ENCODE data around the gene OSGEP.
"Not testable (repeated sequence)": the region's sequence is repeated elsewhere in the genome, so short reads cannot be mapped to it uniquely, and the experiment has no call there.

Gene OSGEP

DNA sequence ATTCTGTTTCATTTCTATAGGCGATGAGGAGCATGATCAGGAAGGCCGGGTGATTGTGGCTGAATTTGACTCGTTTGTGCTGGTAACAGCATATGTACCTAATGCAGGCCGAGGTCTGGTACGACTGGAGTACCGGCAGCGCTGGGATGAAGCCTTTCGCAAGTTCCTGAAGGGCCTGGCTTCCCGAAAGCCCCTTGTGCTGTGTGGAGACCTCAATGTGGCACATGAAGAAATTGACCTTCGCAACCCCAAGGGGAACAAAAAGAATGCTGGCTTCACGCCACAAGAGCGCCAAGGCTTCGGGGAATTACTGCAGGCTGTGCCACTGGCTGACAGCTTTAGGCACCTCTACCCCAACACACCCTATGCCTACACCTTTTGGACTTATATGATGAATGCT is 2.4 kb upstream of the OSGEP start:
- H3K27ac ChIP-seq (ENCODE audit: low read length, poor library complexity, severe bottlenecking), result no peak overlapping the region
- H3K9ac ChIP-seq (ENCODE audit: low read length), result peak overlapping the region; percentile 94
- H2AK5ac ChIP-seq (ENCODE audit: low read length, severe bottlenecking), result no peak overlapping the region
- H3K36me3 ChIP-seq (ENCODE audit: control insufficient read depth in 1 of 2, insufficient read depth in 2 of 2, low read depth in 1 of 2, low read length in 2 of 2), result peaks cover 28 to 48% of the 10 kb centered on the region in 2 experiments
- peaks cover 12% of the 10 kb centered on the region for H3K79me1 ChIP-seq (replicated peaks; ENCODE audit: low read length, poor library complexity, severe bottlenecking)
- H2AFZ ChIP-seq (ENCODE audit: low read depth, low read length), result no peak overlapping the region
- no peak overlapping the region for H3K4ac ChIP-seq (ENCODE audit: low read depth in 1 of 2, low read length in 2 of 2)
- H3K23ac ChIP-seq (ENCODE audit: low read length in 2 of 2), result no peak overlapping the region
- no peaks in the 10 kb centered on the region for H3K27me3 ChIP-seq (ENCODE audit: control insufficient read depth in 1 of 2, insufficient read depth in 1 of 2, low read length in 2 of 2)
- WGBS, result 95% methylated on average over 13 of the region's 13 CpGs
- H4K91ac ChIP-seq (ENCODE audit: low read length), result no peak overlapping the region
- H2BK12ac ChIP-seq (ENCODE audit: low read length in 2 of 2), result no peak overlapping the region
- no peak for DNase-seq
- no peak overlapping the region for H2BK15ac ChIP-seq (ENCODE audit: low read depth, poor library complexity, severe bottlenecking)
- no peak overlapping the region for H3K18ac ChIP-seq (ENCODE audit: low read depth in 1 of 2, low read length in 2 of 2)
- no peak overlapping the region for H4K8ac ChIP-seq (ENCODE audit: low read length)
- H3K9me3 ChIP-seq (ENCODE audit: control insufficient read depth, low read length), result no peaks in the 10 kb centered on the region
- no peak overlapping the region for H3K4me2 ChIP-seq (ENCODE audit: low read length, poor library complexity, severe bottlenecking)
- H3K14ac ChIP-seq (ENCODE audit: low read length in 2 of 2), result no peak overlapping the region
- peak overlapping the region in 1 of 2 experiments; percentile 95 for H3K4me3 ChIP-seq (ENCODE audit: insufficient read depth in 1 of 2, low read depth in 1 of 2, low read length in 2 of 2)
- no peak overlapping the region for H2BK120ac ChIP-seq (ENCODE audit: low read depth, low read length)
- H2BK5ac ChIP-seq (ENCODE audit: low read depth, low read length, poor library complexity, severe bottlenecking), result no peak overlapping the region
- peaks cover 11% of the 10 kb centered on the region for H3K4me1 ChIP-seq (ENCODE audit: control insufficient read depth, insufficient read depth, low read depth, low read length)

DNA sequence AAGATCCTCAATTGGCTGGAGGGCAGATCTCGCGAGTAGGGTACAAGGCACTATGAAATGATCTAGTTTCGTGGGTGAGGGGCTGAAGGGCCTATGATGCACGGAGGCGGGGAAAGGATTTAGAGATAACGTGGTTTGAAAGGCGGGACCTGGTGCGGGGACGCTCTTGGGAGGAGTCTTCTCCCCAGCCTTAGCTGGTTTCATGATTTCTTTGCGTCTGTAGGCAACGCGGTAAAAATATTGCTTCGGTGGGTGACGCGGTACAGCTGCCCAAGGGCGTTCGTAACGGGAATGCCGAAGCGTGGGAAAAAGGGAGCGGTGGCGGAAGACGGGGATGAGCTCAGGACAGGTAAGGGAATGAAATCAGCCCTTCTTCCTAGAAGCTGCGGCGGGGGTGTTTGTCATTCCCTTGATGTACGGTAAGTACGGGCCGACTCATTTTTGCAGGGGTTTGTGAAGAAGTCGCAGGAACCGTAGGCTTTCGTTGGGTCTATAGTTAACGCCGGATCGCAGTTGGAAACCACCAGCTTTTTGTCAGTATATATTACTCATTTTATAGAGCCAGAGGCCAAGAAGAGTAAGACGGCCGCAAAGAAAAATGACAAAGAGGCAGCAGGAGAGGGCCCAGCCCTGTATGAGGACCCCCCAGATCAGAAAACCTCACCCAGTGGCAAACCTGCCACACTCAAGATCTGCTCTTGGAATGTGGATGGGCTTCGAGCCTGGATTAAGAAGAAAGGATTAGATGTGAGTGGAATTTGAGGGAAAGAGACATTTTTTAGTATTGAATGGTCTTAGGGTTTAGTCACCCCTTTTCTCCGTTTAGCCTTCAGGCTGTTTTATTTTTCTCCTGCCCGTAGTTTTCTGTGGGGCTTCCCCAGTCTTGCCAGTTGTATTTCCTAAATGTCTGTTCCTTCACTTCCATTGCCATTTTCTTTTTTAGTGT is 1.0 kb upstream of the OSGEP start:
- Histone ChIP-seq H4K91ac (ENCODE audit: low read length) (peak overlapping the region; percentile 56), H3K4me2 (ENCODE audit: low read length, poor library complexity, severe bottlenecking) (peak overlapping the region; percentile 79), H2BK120ac (ENCODE audit: low read depth, low read length) (no peak overlapping the region), H2BK12ac (ENCODE audit: low read length in 2 of 2) (no peak overlapping the region), H3K4me1 (ENCODE audit: control insufficient read depth, insufficient read depth, low read depth, low read length) (peaks cover 9% of the 10 kb centered on the region), H2BK5ac (ENCODE audit: low read depth, low read length, poor library complexity, severe bottlenecking) (peak overlapping the region; percentile 92), H3K27me3 (ENCODE audit: control insufficient read depth in 1 of 2, insufficient read depth in 1 of 2, low read length in 2 of 2) (no peaks in the 10 kb centered on the region), H2BK15ac (ENCODE audit: low read depth, poor library complexity, severe bottlenecking) (no peak overlapping the region), H3K4ac (ENCODE audit: low read depth in 1 of 2, low read length in 2 of 2) (peak overlapping the region; percentile 59 to 69), H3K9me3 (ENCODE audit: control insufficient read depth, low read length) (no peaks in the 10 kb centered on the region), H3K9ac (ENCODE audit: low read length) (peak overlapping the region; percentile 94), H3K14ac (ENCODE audit: low read length in 2 of 2) (no peak overlapping the region), H3K4me3 (ENCODE audit: insufficient read depth in 1 of 2, low read depth in 1 of 2, low read length in 2 of 2) (peak overlapping the region; percentile 65 to 95), H2AFZ (ENCODE audit: low read depth, low read length) (peak overlapping the region; percentile 93), H3K79me1 (replicated peaks; ENCODE audit: low read length, poor library complexity, severe bottlenecking) (peaks cover 17% of the 10 kb centered on the region), H3K27ac (ENCODE audit: low read length, poor library complexity, severe bottlenecking) (peak overlapping the region; percentile 100), H4K8ac (ENCODE audit: low read length) (peak overlapping the region; percentile 97), H3K36me3 (ENCODE audit: control insufficient read depth in 1 of 2, insufficient read depth in 2 of 2, low read depth in 1 of 2, low read length in 2 of 2) (peaks cover 31 to 59% of the 10 kb centered on the region in 2 experiments), H2AK5ac (ENCODE audit: low read length, severe bottlenecking) (peak overlapping the region; percentile 63), H3K18ac (ENCODE audit: low read depth in 1 of 2, low read length in 2 of 2) (peak overlapping the region; percentile 91 to 97), H3K23ac (ENCODE audit: low read length in 2 of 2) (no peak overlapping the region)
- WGBS, result 2% methylated on average over 33 of the region's 39 CpGs
- DNase-seq, result peak; percentile 97

DNA sequence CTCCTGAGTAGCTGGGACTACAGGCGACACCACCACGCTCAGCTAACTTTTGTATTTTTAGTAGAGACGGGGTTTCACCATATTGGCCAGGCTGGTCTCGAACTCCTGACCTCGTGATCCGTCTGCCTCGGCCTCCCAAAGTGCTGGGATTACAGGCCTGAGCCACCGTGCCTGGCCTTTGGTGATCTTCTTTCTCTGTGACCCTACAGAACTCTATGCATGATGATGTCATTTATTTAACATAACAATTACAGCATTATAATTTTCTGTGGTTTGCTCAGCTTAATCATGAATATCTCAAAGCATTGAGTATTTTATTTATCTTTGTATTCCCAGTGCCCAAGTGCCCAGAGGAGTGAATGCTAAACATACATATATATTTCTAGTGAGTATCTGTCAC is 1.8 kb downstream of the OSGEP start:
- H3K27me3 ChIP-seq (ENCODE audit: control insufficient read depth in 1 of 2, insufficient read depth in 1 of 2, low read length in 2 of 2); H2AFZ ChIP-seq (ENCODE audit: low read depth, low read length); H4K91ac ChIP-seq (ENCODE audit: low read length); H3K14ac ChIP-seq (ENCODE audit: low read length in 2 of 2); H3K9ac ChIP-seq (ENCODE audit: low read length); H3K4me1 ChIP-seq (ENCODE audit: control insufficient read depth, insufficient read depth, low read depth, low read length); H2BK120ac ChIP-seq (ENCODE audit: low read depth, low read length); DNase-seq; H3K23ac ChIP-seq (ENCODE audit: low read length in 2 of 2); H2BK15ac ChIP-seq (ENCODE audit: low read depth, poor library complexity, severe bottlenecking); H3K9me3 ChIP-seq (ENCODE audit: control insufficient read depth, low read length); H2BK12ac ChIP-seq (ENCODE audit: low read length in 2 of 2); H2AK5ac ChIP-seq (ENCODE audit: low read length, severe bottlenecking); H3K27ac ChIP-seq (ENCODE audit: low read length, poor library complexity, severe bottlenecking); H3K18ac ChIP-seq (ENCODE audit: low read depth in 1 of 2, low read length in 2 of 2); H3K4me2 ChIP-seq (ENCODE audit: low read length, poor library complexity, severe bottlenecking); H2BK5ac ChIP-seq (ENCODE audit: low read depth, low read length, poor library complexity, severe bottlenecking); H4K8ac ChIP-seq (ENCODE audit: low read length); H3K4ac ChIP-seq (ENCODE audit: low read depth in 1 of 2, low read length in 2 of 2); H3K4me3 ChIP-seq (ENCODE audit: insufficient read depth in 1 of 2, low read depth in 1 of 2, low read length in 2 of 2): not testable (repeated sequence)
- WGBS, result 98% methylated on average over 8 of the region's 8 CpGs
- Histone ChIP-seq H3K36me3 (ENCODE audit: control insufficient read depth in 1 of 2, insufficient read depth in 2 of 2, low read depth in 1 of 2, low read length in 2 of 2) (peaks cover 33 to 63% of the 10 kb centered on the region in 2 experiments), H3K79me1 (replicated peaks; ENCODE audit: low read length, poor library complexity, severe bottlenecking) (peaks cover 13% of the 10 kb centered on the region)

DNA sequence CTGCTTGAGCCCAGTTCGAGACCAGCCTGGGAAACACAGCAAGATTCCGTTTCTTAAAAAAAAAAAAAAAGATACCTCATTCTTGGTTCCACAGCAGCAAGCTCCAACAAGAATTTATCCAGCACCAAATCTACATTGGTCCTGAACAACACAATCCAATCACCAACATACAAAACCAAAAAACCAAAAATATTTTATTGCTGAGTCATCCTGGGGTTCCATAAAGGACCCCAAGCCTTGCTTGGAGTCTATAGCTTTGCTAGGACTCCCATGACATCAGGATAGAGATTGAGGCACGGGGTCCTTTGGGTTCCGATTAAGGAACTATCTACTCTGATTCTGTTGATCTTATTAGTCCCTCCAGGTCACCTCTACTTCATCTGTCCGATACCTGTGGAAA is 7.7 kb downstream of the OSGEP start:
- no peaks in the 10 kb centered on the region for H3K4me1 ChIP-seq (ENCODE audit: control insufficient read depth, insufficient read depth, low read depth, low read length)
- no peak overlapping the region for H2AK5ac ChIP-seq (ENCODE audit: low read length, severe bottlenecking)
- H3K4me3 ChIP-seq (ENCODE audit: insufficient read depth in 1 of 2, low read depth in 1 of 2, low read length in 2 of 2), result no peak overlapping the region
- H4K91ac ChIP-seq (ENCODE audit: low read length), result no peak overlapping the region
- H2BK5ac ChIP-seq (ENCODE audit: low read depth, low read length, poor library complexity, severe bottlenecking), result no peak overlapping the region
- no peak overlapping the region for H2BK120ac ChIP-seq (ENCODE audit: low read depth, low read length)
- 97% methylated on average over 5 of the region's 5 CpGs for WGBS
- no peak overlapping the region for H4K8ac ChIP-seq (ENCODE audit: low read length)
- H3K27ac ChIP-seq (ENCODE audit: low read length, poor library complexity, severe bottlenecking), result no peak overlapping the region
- H3K4ac ChIP-seq (ENCODE audit: low read depth in 1 of 2, low read length in 2 of 2), result no peak overlapping the region
- no peak overlapping the region for H2BK15ac ChIP-seq (ENCODE audit: low read depth, poor library complexity, severe bottlenecking)
- H2AFZ ChIP-seq (ENCODE audit: low read depth, low read length), result no peak overlapping the region
- H3K14ac ChIP-seq (ENCODE audit: low read length in 2 of 2), result no peak overlapping the region
- no peaks in the 10 kb centered on the region for H3K27me3 ChIP-seq (ENCODE audit: control insufficient read depth in 1 of 2, insufficient read depth in 1 of 2, low read length in 2 of 2)
- no peak overlapping the region for H3K9ac ChIP-seq (ENCODE audit: low read length)
- no peak overlapping the region for H2BK12ac ChIP-seq (ENCODE audit: low read length in 2 of 2)
- peaks cover 9% of the 10 kb centered on the region for H3K79me1 ChIP-seq (replicated peaks; ENCODE audit: low read length, poor library complexity, severe bottlenecking)
- no peak overlapping the region for H3K23ac ChIP-seq (ENCODE audit: low read length in 2 of 2)
- H3K4me2 ChIP-seq (ENCODE audit: low read length, poor library complexity, severe bottlenecking), result no peak overlapping the region
- DNase-seq, result no peak
- H3K9me3 ChIP-seq (ENCODE audit: control insufficient read depth, low read length), result no peaks in the 10 kb centered on the region
- H3K18ac ChIP-seq (ENCODE audit: low read depth in 1 of 2, low read length in 2 of 2), result no peak overlapping the region
- peaks cover 36 to 74% of the 10 kb centered on the region in 2 experiments for H3K36me3 ChIP-seq (ENCODE audit: control insufficient read depth in 1 of 2, insufficient read depth in 2 of 2, low read depth in 1 of 2, low read length in 2 of 2)
